HEK293 (cell line): ENCODE data around the gene ZNF681.

ENCODE experiments used
- BCL6B ChIP-seq: fragments of 450-650 bp; formaldehyde crosslinking; IDR thresholded peaks from 2 replicates; pipeline ENCODE4 v1.5.1; 2017; ENCODE audit warnings: missing biosample characterization, missing genetic modification characterization
- CTCF ChIP-seq: fragments of 450-650 bp; formaldehyde crosslinking; IDR thresholded peaks from 2 replicates; pipeline ENCODE4 v1.5.1; 2016; ENCODE audit warnings: missing biosample characterization, missing genetic modification characterization
- ELK4 ChIP-seq: IDR thresholded peaks from 2 replicates; pipeline ENCODE4 v1.6.1; 2011; ENCODE audit warnings: mild to moderate bottlenecking, low read depth, low read length, borderline replicate concordance
- MZF1 ChIP-seq: fragments of 450-650 bp; formaldehyde crosslinking; IDR thresholded peaks from 2 replicates; pipeline ENCODE4 v1.5.1; 2017; ENCODE audit warnings: missing biosample characterization, missing genetic modification characterization, borderline replicate concordance
- OVOL3 ChIP-seq: fragments of 450-650 bp; formaldehyde crosslinking; IDR thresholded peaks from 2 replicates; pipeline ENCODE4 v1.5.1; 2016; ENCODE audit warnings: missing biosample characterization, missing genetic modification characterization
- PRDM2 ChIP-seq: fragments of 450-650 bp; formaldehyde crosslinking; IDR thresholded peaks from 2 replicates; pipeline ENCODE4 v1.5.1; 2016; ENCODE audit warnings: missing biosample characterization, missing genetic modification characterization, borderline replicate concordance
- YY1 ChIP-seq: fragments of 450-650 bp; formaldehyde crosslinking; IDR thresholded peaks from 2 replicates; pipeline ENCODE4 v1.5.1; 2018; ENCODE audit warnings: missing biosample characterization, missing genetic modification characterization

- TF ChIP-seq YY1, result no peak
- TF ChIP-seq BCL6B (tag by site-specific recombination), result no peak
- TF ChIP-seq ELK4, result no peak
- no peak for TF ChIP-seq OVOL3
- no peak for TF ChIP-seq MZF1 (tag by site-specific recombination)
- no peak for TF ChIP-seq PRDM2
- TF ChIP-seq CTCF (tag by site-specific recombination), result no peak
These were observed 40.6 kb upstream of the ZNF681 start for GRCh38 chr19:23799321-23799720.
